Upper lobe of left lung (tissue), 4 donors: ENCODE results near the gene CD248.

Experiments used
- CTCF ChIP-seq, 6 experiments: fragments of 450-650 bp in 4 of 6; fragments of 200-600 bp in 2 of 6; sonication (generic) in 2 of 6; IDR thresholded peaks; one replicate each; pipeline ENCODE4 v1.5.1; 2016 to 2019; ENCODE audit warnings: antibody characterized with exemption in 6 of 6
- EP300 ChIP-seq, 4 donors: sonication (generic); formaldehyde crosslinking; IDR thresholded peaks; one replicate each; pipeline ENCODE4 v1.5.1; 2017; ENCODE audit warnings: antibody characterized with exemption in 4 of 4, control low read depth in 2 of 4
- POLR2A ChIP-seq, 4 donors: fragments of 450-650 bp; IDR thresholded peaks; one replicate each; pipeline ENCODE4 v1.5.1; 2016 to 2017; ENCODE audit warnings: antibody characterized with exemption in 4 of 4, mild to moderate bottlenecking in 2 of 4

GRCh38 chr11:66310324-66310723 lies 6.5 kb downstream of the CD248 start:
- TF ChIP-seq POLR2A (IDR thresholded peaks at IDR 0.05) (no peak), CTCF (IDR thresholded peaks at IDR 0.05) (no peak), EP300 (IDR thresholded peaks at IDR 0.05) (no peak)
